GM03348 (cell line): ENCODE results near the gene KCNJ16.

Experiments
- DNase-seq: peaks from one replicate; pipeline ENCODE4 v3.0.0; 2012; ENCODE audit warnings: low spot score

KCNJ16 gene

DNA sequence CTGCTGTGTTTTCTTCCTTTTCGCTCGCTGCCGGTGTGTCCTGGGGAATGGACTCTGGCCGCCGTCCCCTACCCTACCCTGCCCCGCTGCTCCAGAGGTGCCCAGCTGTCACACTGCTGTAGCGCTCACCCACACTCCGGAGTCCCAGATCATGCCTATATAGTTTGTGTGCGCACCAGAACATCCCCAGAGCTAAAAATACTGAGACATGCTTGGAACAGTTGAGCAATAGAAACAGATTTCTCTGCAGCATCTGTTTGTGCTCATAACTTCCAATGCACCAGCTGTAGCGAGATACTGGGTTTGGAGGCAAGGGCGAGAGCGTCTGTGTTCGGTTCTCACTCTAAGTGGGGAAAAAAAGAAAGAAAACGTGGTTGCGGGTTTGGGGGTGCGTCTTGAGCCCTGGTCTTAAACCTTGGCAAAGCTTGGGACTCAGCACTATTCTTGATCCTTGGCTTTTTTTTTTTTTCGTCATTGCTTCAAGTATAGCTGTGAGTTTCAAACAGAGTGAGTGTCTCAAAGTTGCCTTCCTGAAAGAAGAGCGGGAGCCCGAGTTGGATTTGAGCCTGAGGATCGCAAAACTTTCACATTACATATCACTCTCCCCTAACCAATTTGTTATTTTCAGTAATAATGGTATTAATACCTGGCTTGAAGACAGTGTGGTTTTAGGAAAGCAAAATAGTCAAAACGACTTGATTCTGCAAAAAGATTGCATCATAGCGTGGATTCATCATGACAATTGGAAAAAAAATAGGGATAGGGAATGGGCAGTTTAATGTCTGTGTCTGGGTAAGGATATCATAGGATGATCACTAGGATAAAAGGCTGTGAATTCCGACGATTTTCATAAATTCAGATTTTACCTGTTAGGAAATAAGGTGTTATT, 94.9 kb downstream of the KCNJ16 start:
- DNase-seq = peak; percentile 50

DNA sequence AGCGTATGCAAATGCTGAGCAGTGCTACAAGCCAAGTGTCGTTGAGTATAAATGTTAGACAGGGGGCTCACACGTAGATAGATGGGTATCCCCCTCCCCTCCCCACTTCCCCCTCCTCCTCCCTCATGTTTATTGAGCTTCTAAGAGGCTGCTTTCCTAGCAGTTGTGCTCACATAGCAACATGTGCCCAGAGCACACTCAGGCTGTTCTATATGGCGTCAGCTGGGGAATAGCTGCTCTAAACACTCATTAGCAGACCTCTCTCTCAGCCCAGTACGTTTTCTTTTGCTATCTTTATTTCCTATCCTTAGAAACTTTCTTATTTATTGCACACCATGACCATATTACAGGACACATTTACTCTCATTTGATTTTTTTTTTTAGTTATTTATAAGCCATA, 96.1 kb downstream of the KCNJ16 start:
- DNase-seq = no peak

DNA sequence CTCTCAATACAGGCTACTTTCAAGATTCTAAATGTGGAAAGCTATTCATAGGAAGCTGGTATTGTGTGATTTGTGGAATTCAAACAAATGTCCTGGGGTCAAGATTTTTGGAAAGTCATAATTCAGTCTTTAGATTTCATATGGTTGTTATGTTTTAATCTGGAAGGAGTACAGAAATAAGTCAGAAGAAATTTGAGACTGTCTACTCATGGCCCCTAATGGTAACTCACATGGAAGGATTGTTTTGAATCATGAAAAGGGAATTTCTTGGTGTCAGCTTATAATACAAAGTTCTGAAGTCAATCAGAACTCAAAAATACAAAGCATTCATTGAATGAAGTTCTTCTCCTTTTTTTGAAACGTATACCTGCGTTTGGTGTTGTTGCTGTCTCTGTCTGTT, 97.4 kb downstream of the KCNJ16 start:
- no peak for DNase-seq

DNA sequence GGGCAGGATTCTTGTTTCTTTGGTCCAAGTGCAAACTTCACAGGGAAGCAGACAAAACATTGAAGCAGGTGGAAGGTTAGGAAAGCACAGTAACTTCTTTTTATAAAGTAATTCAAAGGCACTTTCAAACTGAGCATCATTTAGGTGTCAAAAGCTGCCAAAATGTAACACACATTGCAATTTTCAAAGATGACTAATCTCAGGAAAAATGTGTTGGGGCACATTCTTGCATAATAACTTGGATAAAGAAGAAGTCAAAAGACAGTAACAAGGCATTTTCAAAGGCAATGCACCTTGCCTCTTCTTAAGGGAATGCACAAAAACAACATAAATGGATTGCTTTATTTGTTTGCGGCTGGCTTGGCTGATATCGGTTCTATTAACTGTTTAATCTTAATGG, 97.9 kb downstream of the KCNJ16 start:
- DNase-seq = peak; percentile 48

DNA sequence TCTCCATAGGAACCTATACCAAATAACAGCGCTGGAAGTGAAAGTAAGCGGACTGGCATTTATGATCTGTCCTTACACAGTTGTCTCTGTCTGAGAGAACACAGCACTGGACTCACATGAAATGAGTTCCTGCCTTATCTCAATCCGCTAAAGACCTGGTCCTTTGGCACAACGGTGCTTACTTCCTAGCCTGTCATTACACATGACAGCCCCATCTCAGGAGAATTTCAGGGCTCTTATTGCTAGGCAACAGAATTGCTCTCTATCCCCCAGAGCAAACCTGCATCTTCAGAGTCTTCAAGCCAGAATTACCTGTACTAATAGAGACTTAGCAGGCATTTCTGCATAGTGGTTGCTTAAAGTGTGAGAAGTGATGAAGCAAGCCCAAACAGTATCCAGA, 98.7 kb downstream of the KCNJ16 start:
- DNase-seq = no peak

DNA sequence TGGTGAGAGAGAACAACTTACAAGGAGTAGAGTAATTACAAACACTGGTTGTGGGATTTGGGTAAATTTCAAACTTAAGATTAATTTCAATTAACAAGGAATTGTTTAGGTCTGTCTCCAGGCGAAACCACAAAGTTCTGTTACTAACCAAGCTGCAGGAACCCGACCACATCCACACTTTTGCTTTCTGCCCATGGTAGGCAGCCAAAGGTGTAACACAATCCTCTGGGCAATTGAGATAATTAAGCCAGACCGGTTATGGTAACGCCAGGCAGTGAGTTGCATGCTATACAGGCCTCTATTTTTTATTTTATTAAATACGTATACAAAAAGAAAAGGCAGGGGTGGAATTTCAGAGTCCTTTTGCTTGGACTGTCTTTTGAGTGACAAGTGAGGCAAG, 106.4 kb downstream of the KCNJ16 start:
- no peak for DNase-seq

DNA sequence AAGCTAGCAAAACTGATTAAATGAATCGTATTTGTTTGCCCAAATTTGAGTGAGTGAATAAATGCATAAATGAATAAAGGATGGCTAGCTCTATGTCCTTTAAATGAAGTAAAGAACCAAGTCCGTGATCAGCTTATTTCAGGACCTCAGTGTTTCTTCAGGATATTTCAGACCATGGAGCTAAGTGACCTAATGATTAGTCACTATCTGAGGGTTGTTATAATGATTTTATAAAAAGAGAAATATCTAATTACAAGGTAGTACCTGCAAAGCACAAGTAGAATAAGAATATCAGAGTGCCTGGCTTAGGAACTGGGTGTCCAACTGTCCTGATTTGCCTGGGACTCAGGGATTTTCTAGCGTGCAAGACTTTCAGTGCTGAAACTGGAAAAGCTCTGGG, 106.8 kb downstream of the KCNJ16 start:
- no peak for DNase-seq

DNA sequence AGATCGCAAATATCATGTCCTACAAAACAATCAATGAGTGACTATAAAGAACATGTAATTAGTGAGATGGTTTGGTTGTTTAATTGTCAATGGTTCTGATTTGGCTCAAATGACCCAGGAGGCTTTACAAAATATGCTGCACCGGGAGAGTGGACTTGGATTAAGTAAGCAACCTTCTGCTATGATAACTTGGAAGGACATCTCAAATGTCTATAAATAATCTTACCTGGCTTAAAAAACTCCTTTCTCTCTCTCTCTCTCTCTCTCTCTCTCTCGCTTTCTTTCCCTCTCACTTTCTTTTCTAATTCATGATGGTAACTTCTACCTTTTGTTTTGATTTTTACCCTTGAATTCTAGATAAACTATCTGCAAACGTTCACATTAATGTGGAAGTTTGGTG, 108.5 kb downstream of the KCNJ16 start:
- DNase-seq = no peak

DNA sequence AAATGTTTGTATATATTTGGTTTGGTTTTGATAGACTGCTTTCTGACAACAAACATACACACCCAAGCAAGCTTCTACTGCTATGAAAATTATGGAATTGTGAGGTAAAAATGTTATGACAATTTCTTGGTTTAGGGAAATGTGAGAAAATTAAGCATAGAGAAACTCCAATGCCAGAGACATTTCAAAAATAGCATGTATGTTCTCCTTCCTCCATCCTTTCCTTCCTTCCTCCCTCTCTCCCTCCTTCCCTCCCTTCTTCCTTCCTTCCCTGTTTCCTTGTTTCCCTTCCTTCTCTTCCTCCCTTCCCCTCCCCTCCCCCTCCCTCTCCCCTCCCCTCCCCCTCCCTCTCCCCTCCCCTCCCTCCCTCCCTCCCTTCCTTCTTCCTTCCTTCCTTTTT, 109.2 kb downstream of the KCNJ16 start:
- no peak for DNase-seq

DNA sequence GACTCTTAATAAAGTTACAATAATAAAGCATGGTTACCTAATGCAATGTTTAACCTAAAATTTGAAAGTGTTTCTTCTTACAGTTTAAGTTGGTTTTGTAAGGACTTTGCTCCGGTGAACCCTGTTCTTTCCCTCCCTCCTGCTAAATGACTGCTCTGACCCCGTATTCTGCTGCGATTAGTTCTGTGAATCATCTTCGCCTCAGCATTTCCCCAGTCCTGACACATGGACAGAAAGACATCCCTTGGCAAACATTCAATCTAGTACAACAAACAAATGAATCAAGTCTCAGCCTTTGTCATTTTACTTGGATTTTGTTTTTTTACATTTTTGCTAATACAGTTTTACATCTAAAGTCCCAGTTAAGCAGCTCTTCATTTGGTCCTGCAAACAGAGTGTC, 109.7 kb downstream of the KCNJ16 start:
- peak; percentile 45 for DNase-seq
